Measurements from ENCODE around the gene FAM83F. TPM values are rescaled to one million over a fixed set of nuclear protein-coding genes. Genes with fewer than 3 reads are reported as not detected.

The FAM83F gene
- total RNA-seq, 1 experiment from 2014 or later, result 21.0 TPM

GRCh38 chr22:40027191-40028097 lies 32.7 kb downstream of the FAM83F start:
- Mint-ChIP-seq H3K4me3 (ENCODE audit: low read depth, unreplicated experiment) (no peak overlapping the region), H3K27me3 (ENCODE audit: unreplicated experiment) (no peaks in the 10 kb centered on the region), H3K4me1 (ENCODE audit: low read depth, unreplicated experiment) (no peaks in the 10 kb centered on the region), H3K9me3 (ENCODE audit: low read depth, unreplicated experiment) (no peaks in the 10 kb centered on the region), H3K27ac (ENCODE audit: unreplicated experiment) (no peak overlapping the region), H3K36me3 (ENCODE audit: insufficient read depth, unreplicated experiment) (peaks cover 12% of the 10 kb centered on the region)
- no peak for DNase-seq
- intact Hi-C loops (cut with micrococcal nuclease; ENCODE audit: unreplicated experiment), result no loop called here
- no TSS peak for BruUV-seq (replicated peaks)
- no peak for TF ChIP-seq CTCF (IDR thresholded peaks at IDR 0.05; ENCODE audit: unreplicated experiment)
- CTCF ChIA-PET, result interaction anchor here (0.5 kb wide), 1 partner anchor 122 kb away, joined by 5 read pairs; no protein-coding TSS in a partner anchor

GRCh38 chr22:40028098-40028425 lies 33.3 kb downstream of the FAM83F start:
- Mint-ChIP-seq H3K4me3 (ENCODE audit: low read depth, unreplicated experiment) (no peak overlapping the region), H3K27ac (ENCODE audit: unreplicated experiment) (no peak overlapping the region), H3K36me3 (ENCODE audit: insufficient read depth, unreplicated experiment) (peaks cover 12% of the 10 kb centered on the region), H3K27me3 (ENCODE audit: unreplicated experiment) (no peaks in the 10 kb centered on the region), H3K4me1 (ENCODE audit: low read depth, unreplicated experiment) (no peaks in the 10 kb centered on the region), H3K9me3 (ENCODE audit: low read depth, unreplicated experiment) (no peaks in the 10 kb centered on the region)
- no peak for DNase-seq
- intact Hi-C loops (cut with micrococcal nuclease; ENCODE audit: unreplicated experiment), result no loop called here
- no TSS peak for BruUV-seq (replicated peaks)
- CTCF ChIA-PET, result interaction anchor here (0.6 kb wide), 1 partner anchor 296 kb away, joined by 4 read pairs; no protein-coding TSS in a partner anchor
- no peak for TF ChIP-seq CTCF (IDR thresholded peaks at IDR 0.05; ENCODE audit: unreplicated experiment)

GRCh38 chr22:40029189-40029890 lies 34.6 kb downstream of the FAM83F start:
- no peak for DNase-seq
- intact Hi-C loops (cut with micrococcal nuclease; ENCODE audit: unreplicated experiment), result no loop called here
- CTCF ChIA-PET, result no interaction called here
- no peak for TF ChIP-seq CTCF (IDR thresholded peaks at IDR 0.05; ENCODE audit: unreplicated experiment)
- Mint-ChIP-seq H3K27me3 (ENCODE audit: unreplicated experiment) (no peaks in the 10 kb centered on the region), H3K9me3 (ENCODE audit: low read depth, unreplicated experiment) (no peaks in the 10 kb centered on the region), H3K4me1 (ENCODE audit: low read depth, unreplicated experiment) (no peaks in the 10 kb centered on the region), H3K36me3 (ENCODE audit: insufficient read depth, unreplicated experiment) (peaks cover 5% of the 10 kb centered on the region), H3K4me3 (ENCODE audit: low read depth, unreplicated experiment) (no peak overlapping the region), H3K27ac (ENCODE audit: unreplicated experiment) (no peak overlapping the region)
- BruUV-seq (replicated peaks), result no TSS peak

GRCh38 chr22:40030026-40030757 lies 35.4 kb downstream of the FAM83F start:
- no peak for TF ChIP-seq CTCF (IDR thresholded peaks at IDR 0.05; ENCODE audit: unreplicated experiment)
- CTCF ChIA-PET, result no interaction called here
- no peaks in the 10 kb centered on the region for H3K9me3 Mint-ChIP-seq (ENCODE audit: low read depth, unreplicated experiment)
- H3K27me3 Mint-ChIP-seq (ENCODE audit: unreplicated experiment), result no peaks in the 10 kb centered on the region
- DNase-seq, result no peak
- no peak overlapping the region for H3K27ac Mint-ChIP-seq (ENCODE audit: unreplicated experiment)
- no peak overlapping the region for H3K4me3 Mint-ChIP-seq (ENCODE audit: low read depth, unreplicated experiment)
- no peaks in the 10 kb centered on the region for H3K4me1 Mint-ChIP-seq (ENCODE audit: low read depth, unreplicated experiment)
- no TSS peak for BruUV-seq (replicated peaks)
- intact Hi-C loops (cut with micrococcal nuclease; ENCODE audit: unreplicated experiment), result no loop called here
- H3K36me3 Mint-ChIP-seq (ENCODE audit: insufficient read depth, unreplicated experiment), result peaks cover 5% of the 10 kb centered on the region

All from Calu3 (cell line).